Activated naive CD4-positive, alpha-beta T cell treated with anti-CD3 and anti-CD28 coated beads, Interleukin-2, amount 50 U/mL, for 72 hours (primary cell): ENCODE measurements around the gene NCF2. TPM values are rescaled to one million over a fixed set of nuclear protein-coding genes. Genes with fewer than 3 reads are reported as not detected.

Experiments used
- ATAC-seq, 2 donors: fragments of 150-1000 bp; cut with Tn5 transposase; 2 replicates each; pipeline ENCODE4 v1.10.0; 2021; ENCODE audit warnings: mild to moderate bottlenecking in 2 of 2, moderate library complexity in 2 of 2
- DNase-seq, 2 donors: peaks; one replicate each; pipeline ENCODE4 v3.0.0; 2021 to 2022; ENCODE audit warnings: low spot score in 2 of 2
- H3K27ac Mint-ChIP-seq, 2 donors: one replicate each; pipeline ENCODE4 v1.8.0; 2022; ENCODE audit warnings: mild to moderate bottlenecking in 2 of 2, mixed read lengths in 2 of 2
- H3K36me3 Mint-ChIP-seq, 2 donors: one replicate each; pipeline ENCODE4 v1.8.0; 2022; ENCODE audit warnings: mixed read lengths in 2 of 2
- H3K9me3 Mint-ChIP-seq, 2 donors: one replicate each; pipeline ENCODE4 v1.8.0; 2022; ENCODE audit warnings: mixed read lengths in 2 of 2
- total RNA-seq, 2 donors: library from RNA; stranded (reverse); gene quantifications; one replicate each; pipeline ENCODE4 v1.2.3, GENCODE V29; 2022

The NCF2 gene
- total RNA-seq, 2 donors from 2014 or later, result 4.3 to 9.1 TPM

GRCh38 chr1:183512450-183512849 lies 77.8 kb downstream of the NCF2 start:
- no peak overlapping the region for H3K27ac Mint-ChIP-seq
- no peaks in the 10 kb centered on the region for H3K9me3 Mint-ChIP-seq
- DNase-seq (no peak), ATAC-seq (no peak)
- no peaks in the 10 kb centered on the region for H3K36me3 Mint-ChIP-seq

DNA sequence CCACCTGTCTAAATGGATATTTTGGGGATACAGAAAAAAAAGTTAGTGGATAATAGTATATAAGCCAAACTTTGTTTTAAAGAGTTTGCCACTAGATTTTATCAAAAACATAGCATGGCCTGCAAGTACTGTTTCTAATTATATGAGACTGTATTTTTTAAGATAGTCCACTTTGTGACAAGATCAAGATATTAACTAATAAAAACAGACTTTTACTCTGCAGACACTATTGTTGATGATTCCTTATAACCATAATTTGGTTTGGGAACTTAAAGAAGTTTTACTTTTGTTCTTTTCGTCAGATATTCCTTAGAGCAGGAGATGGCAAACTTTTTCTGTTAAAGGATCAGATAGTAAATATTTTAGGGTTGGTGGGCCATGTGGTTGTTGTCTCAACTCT lies 81.6 kb downstream of the NCF2 start:
- Mint-ChIP-seq H3K36me3 (no peaks in the 10 kb centered on the region), H3K27ac (peak overlapping the region in 1 of 2 donors; percentile 38), H3K9me3 (no peaks in the 10 kb centered on the region)
- ATAC-seq (no peak), DNase-seq (no peak)

GRCh38 chr1:183506561-183506960 lies 83.7 kb downstream of the NCF2 start:
- no peak overlapping the region for H3K27ac Mint-ChIP-seq
- no peak for ATAC-seq

More at GRCh38 chr1:183506561-183506960, 83.7 kb downstream of the NCF2 start:
- DNase-seq, result no peak
- Mint-ChIP-seq H3K9me3 (no peaks in the 10 kb centered on the region), H3K36me3 (no peaks in the 10 kb centered on the region)

Other genes with a start within 250 kb of the NCF2 start
- gene NMNAT2, start 172.1 kb downstream of the NCF2 start, total RNA-seq, result not detected
- gene SMG7, start 118.0 kb downstream of the NCF2 start, total RNA-seq, result 10 to 100 TPM; 60.9 to 63.4 TPM
- 100 to 1,000 TPM; 183 to 213 TPM for gene ARPC5, start 45.3 kb upstream of the NCF2 start, total RNA-seq
- not detected for gene APOBEC4, start 62.9 kb upstream of the NCF2 start, total RNA-seq
- gene RGL1, start 214.7 kb upstream of the NCF2 start, total RNA-seq, result 1 to 10 TPM; 3.2 TPM